Activated effector memory CD4-positive, alpha-beta T cell treated with Interleukin-2 at 50 U/mL for 16 hours (primary cell): ENCODE data around the gene LRRC74A.

Experiments used
- DNase-seq: peaks from one replicate; pipeline ENCODE4 v3.0.0-alpha.2; 2020

The LRRC74A gene

DNA sequence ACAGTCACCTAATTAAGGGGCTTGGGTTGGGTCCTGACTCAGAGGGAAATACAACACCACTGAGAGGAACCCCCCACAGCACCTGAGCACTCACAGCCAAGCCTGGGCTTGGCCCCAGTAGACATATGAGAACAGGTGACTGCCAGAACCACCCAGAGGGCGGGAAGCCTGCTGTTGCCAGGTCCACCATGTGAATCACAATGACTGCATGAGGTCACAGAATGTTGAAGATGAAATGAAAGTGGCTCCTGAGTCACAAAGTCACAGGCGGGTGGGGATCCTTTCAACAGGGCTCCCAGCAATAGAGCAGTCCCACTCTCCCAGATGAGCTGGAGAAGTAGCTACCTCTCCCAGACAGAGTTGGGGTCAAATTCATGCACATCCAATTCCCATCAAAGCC is at the start of gene LRRC74A:
Gene LRRC74A (plus strand): TSS at position 287 of the 400 bp plus-strand sequence. CDS start 290 bp downstream, outside the sequence.
- DNase-seq: no peak

DNA sequence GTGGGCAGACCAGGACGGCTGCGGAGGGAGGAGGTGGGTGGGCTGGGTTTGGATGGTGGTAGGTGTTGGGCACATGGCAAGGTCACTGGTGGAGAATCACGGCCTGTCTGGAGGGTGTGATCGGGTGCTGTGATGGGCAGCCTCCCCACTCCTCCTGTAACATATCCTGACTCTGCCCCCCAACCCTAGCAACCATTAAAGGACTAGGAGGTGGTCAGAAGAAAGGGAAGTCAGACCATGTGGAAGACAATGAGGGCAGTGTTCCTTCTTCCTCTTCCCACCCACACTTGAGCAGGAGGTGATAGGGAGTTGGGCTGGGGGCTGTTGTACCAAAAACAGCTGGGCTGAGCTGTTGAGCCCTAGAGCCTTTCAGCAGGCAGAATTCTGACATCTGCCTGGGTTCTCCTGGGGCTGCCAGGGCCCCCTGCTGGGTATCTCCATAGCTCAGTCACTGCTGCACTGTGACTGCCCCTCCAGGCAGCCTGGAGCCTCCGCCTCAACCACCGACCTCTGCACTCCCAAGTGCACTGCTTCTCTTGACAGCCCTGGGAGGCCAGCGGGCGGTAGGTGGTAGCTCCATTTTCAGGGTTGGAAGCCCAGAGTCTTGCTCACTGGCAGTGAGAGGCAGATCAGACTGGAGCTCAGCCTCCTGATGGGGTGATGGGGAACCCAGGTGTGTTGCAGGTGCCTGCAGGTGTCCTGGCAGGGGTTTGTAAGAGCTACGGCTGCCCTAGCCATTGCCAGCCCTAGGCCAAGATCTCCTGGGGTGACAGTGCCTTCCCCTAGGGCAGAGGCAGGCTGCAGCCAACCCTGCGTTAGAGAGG is 49.6 kb upstream of the LRRC74A start:
- no peak for DNase-seq

DNA sequence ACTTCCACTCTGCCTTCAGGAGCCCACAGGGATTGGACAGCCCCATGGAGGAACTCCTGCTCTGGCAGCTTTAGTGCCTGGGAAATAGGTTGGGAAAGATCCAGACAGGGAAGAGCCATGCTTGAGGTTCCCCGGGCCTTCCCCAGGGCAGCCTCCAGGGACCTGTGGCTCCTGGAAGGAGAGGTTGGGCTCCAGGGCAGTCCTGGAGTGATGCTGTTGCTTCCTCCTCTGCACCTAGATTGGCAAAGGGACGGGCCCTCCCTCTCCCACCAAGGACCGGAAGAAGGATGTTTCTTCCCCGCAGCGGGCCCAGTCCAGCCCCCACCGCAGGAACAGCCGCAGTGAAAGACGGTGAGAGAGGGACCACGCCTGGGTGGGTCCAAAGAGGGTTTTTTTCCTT is 48.5 kb upstream of the LRRC74A start:
- DNase-seq: no peak

DNA sequence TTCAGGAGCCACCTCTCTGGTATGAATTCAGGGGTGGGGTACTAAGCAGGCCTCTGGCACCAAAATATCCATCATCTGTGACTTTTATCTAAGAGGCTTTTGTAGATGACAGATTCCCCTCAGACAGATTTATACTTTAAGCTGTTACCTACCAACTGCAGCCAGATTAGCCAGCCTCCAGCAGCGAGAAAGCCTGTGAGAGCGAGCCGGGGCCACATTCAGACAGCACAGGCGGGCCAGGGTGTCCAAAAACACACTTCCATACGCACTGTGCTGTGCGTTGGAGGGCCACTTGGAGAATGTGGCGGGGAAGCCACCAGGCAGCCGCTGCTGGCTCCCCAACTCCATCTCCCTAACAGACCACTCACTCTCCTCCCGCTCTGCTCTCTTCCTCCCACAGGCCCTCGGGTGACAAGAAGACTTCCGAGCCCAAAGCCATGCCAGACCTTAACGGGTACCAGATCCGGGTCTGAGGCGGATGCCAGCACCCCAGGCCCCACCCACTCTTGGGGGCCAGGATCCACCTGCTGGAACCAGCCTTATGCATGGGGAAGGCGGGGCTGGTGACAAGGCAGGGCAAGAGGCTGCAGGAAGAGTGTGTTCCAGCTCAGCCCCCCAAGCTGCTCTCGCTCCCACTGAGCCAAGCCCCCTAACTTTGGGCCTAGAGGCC is 47.5 kb upstream of the LRRC74A start:
- no peak for DNase-seq

DNA sequence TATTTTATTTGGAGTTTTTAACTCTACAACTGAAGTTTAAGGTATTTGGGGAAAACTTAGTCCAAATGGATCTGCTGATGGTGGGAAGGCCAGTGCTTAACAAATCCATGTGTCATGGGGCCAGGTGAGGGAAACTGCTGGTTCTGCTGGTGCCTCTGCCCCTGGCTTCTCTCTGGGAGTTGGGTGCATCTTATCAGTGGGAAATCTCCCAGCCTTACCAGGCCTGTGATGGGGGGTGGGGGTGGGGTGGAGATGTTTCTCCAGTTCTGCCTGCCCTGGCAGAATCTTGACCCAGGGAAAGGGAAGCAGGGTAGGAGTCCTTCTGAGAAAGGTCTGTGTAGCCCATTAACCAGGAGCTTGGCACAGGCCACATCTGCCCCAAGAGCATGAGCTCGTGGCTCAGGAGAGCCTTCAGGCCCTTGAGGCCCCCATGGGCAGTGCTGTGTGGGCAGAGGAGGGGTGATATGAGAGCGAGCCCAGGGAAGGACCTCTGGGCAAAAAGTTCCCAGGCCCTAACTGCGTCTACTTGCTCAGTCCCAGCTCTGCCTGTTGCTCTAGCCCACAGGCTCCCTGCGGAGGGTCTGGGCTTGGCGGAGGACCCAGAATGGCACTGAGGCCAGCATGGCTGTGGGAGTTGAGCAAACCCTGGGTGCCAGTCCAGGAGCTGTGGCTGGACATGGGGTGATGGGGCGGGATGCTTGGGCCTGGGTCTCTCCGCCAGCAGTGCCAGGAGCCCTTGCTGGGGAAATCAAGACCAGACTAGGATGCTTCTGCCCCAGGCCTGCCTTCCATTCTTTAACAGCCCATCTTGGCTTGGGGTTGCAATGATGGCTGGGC is 46.8 kb upstream of the LRRC74A start:
- DNase-seq: no peak

DNA sequence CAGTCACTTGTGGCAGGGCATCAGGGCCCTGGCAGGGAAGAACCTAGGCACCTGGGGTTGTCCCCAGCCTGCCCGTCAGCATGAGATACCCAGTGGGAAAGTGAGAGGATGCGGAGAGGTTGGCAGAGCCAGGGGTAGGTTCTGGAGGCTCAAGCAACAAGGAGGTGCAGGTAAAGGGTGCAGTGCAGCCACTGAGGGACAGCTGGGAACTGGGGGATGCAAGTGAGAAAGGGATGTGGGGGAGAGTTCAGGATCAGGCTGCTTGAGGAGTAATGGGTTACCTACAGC is 46.2 kb upstream of the LRRC74A start:
- no peak for DNase-seq

DNA sequence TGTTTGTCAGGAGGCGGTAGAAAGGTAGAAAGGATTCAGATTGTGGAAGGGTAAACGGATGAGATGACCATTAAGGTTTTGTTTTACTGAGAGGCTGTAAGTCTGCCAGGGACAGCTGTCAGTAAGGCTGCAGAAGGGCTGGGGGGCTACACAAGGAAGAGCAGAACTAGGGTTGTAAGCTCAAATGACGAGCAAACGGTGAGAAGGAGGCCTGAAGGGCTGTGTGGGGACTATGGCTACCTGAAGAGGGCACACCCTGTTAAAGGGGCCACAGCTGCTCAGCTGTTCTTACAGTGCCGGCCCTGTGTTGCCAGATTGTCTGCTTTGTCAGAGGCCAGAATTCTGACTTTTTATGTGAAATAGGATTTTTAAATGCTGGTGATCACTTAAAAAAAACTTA is 45.8 kb upstream of the LRRC74A start:
- DNase-seq: no peak

DNA sequence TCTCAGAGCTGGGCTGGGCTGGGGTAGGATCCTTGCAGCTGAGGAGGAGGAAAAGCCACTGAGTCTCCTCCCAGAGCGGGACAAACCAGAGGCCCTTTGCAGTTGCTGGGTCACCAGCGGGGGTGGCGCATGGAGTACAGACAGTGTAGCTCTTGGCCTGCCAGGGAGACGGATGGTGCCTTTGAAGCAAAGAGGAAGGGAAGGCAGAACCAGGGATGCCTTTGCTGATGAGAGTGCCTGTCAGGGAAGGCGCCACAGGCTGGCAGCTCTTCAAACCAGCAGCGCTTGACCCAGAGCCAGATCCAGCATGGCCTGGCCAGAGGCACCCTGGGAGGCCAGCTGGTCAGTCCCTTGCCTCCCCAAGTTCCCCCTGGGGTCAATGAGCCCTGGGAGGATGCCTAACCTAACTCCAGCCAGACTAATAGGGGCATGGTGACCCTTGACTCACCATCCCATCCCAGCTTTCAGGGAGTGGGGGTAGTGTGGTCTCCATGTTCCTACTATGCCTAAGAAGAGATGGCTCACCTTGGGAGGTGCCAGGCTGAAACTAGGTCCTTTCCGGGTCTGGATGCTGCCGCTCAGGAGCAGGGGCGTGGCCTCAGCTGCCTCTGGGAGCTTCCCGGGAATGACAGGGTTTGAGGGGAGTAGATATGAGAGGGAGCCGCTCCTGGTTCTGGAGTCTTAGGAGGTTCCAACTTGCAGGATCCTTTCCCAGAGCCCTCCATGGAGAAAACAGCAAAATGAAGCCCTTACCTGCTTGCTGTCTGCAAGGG is 45.1 kb upstream of the LRRC74A start:
- no peak for DNase-seq

DNA sequence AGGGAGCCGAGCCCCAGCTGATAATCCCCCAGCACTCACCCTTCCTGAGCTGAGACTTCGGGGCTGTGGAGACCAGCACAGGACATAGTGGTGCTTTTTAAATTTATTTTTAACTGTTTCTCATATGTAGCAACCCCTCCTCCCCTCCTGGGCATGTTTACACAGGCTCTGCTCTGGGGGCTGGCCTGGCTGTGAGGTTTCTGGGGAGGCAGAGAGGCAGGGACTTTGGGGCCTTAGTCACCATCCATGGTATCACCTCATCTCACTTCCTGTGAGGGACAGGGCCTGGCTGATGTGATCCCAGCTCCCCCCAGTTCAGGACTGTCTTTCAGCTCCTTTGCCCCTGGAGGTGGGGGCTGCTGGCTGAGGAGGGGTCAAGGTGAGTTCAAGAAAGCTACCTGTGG is 44.6 kb upstream of the LRRC74A start:
- DNase-seq: no peak

DNA sequence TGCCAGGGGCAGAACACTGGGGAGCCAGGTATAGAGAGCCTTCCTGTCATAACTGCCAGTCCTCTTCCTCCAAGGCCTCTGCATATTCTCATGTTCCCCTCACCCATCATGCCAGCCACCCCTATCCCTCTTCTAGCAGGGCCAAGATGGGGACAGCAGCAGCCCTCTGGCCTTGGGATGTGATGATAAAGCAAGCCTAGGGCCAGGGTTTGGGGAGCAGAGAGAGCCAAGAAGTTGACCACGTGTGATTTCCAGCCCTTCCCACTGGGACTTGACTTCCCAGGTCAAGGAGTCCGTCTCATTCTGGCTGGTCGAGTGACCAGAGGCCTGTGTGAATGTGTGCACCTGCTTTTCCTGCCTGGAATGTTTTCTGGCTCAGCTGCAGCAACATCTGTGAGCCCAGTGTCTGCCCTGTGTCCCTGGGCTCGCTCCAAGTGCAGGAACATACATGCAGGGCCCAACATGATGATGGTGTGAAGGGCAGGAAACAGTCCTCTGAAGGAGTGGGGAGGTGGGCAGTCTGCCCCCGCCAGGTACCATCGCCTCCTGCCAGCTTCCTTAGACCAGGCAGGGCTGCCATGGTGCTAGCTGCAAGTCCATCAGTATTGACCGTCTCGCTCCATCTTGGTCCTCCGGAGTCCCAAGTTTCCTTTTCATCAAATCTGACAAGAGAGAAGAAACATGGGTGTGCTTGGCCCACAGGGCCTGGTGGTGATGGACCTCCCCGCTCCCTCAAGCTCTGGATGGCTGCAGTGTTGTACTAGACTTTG is 43.9 kb upstream of the LRRC74A start:
- DNase-seq: no peak

DNA sequence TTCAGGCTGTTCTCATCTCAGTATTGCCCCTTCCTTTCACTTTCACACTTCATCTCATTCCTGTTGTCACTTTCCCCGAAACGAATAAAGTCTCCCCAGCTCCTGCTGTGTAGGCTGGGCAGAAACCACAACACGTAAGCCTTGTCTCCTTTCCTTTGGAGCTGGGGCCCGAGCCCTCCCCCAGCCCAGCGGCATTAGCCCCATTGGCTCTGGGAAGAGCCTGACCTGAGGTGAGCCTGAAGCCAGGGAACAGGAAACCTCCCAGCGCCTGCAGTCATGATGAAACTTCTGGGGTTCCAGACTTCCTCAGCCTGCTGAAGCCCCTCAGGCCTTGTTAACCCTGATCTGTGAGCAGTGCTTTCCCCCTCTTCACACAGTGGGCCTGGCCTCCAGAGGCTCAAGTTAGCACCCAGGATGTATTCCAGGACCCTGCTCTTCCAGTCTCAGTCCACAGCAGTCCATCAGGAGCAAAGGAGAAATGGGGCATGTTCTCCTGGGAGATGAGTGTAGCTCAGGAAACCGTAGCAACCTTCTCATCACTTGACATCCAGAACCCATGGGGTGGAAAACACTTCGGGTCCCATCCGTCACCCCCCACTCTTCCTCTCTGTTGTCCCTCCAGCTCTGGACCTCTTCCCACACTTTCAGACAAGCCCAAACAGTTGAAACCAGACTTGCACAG is 43.2 kb upstream of the LRRC74A start:
- no peak for DNase-seq

DNA sequence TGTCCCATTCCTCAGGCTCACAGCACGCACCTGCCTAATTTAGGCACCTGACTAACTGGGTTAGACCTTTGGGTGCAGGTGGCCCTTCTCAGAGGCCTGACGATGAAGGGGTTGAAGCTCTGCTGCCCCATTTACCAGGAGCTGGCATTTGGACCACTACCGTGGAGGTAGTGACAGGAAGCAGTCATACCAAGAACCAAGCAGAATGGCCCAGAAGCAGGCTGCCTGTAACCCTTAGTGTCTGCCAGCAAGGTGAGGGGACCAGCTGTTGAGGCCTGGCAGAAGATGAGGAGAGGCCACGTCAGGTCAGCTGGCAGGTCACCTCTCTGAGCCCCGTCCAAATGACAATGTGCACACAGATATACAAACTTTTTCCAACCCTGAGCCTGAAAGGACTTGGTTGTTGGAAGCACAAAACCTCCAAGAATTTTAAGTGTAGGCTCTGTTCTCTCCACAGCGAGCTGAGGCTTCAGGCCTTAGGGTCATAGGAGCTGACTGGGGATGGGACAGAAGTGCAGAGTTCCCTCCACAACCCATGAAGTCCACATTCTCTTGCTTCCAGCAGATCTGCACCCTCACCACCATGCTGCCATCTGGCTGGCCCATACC is 41.8 kb upstream of the LRRC74A start:
- no peak for DNase-seq

DNA sequence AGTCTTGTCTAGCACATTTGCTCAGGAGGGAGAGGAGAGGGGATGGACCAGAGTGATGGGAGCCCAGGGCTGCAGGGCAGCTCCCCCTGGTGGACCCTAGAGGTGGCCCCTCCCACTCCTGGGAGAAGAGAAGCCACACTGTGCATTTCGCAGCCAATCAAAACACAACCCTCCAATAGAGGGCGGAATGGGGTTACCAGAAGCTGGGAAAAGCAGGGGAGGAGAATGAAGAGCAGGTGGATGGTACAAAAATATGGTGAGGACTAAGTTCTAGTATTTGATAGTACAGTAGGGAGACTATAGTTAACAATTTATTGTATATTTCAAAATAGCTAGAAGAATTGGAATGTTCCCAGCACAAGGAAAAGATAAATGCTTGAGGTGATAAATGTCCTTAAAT is 41.3 kb upstream of the LRRC74A start:
- peak; percentile 49 for DNase-seq

DNA sequence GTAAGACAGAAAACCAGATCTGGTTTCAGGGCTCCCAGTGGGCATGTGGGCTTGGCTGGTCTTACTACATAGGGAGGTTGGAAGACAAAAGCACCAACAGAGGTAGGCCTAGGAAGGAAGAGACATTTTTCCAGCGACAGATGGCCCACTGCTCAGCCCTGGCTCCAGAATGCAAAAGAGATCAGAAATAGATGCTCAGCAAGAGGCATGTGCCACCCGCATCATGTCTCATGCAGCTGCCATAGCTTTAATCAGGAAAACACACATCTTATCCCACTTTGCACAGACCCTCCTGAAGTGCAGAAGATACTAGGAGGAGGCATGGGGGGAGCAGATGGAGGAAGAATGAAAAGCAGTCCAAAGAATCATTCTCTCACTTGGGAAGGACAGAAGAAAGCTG is 39.6 kb upstream of the LRRC74A start:
- DNase-seq: no peak

DNA sequence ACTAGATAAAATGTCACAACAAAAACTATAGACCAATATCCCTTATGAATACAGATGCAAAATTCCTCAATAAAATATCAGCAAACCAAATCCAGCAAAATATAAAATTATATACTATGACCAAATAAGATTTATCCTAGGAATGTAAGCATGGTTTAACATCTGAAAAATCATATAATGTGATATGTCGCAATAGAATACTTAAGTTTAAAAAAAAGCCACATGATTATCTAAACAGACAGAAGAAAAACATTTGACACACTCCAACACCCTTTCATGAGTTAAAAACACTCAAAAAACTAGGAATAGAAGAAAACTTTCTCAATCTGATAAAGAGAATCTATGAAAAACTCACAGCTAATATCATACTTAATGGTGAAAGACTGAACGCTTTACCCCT is 33.8 kb upstream of the LRRC74A start:
- no peak for DNase-seq

DNA sequence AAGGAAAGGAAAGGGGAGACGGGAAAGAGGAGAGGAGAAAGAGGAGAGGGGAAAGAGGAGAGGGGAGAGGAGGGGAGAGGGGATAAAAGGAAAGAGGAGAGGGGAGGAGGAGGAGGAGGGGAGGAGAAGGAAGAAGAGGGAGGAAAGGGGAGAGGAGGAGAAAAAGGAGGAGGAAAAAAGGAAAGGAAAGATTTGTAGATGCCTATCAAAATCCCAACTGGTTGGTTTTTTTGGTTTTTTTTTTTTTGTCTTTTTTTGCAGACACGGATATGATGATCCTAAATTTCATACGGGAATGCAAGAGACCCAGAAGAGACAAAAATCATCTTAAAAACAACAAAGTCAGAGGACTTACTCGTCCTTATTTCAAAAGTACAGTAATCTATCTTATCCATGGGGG is 32.9 kb upstream of the LRRC74A start:
- no peak for DNase-seq

DNA sequence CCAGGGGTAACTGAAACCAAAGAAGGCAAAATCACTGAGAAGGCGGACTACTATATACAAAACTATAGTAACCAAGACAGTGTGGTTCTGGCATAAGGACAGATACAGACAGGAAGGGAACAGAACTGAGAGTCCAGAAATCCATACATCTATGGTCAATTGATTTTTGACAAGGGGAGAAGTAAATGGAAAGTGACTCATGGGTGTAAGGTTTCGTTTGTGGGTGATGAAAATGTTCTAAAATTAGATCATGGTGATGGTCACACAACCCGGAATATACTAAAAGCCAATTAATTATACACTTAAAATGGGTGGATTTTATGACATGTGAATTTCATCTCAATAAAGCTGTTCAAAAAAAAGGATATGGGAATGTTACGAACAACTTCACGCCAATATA is 32.3 kb upstream of the LRRC74A start:
- DNase-seq: no peak

DNA sequence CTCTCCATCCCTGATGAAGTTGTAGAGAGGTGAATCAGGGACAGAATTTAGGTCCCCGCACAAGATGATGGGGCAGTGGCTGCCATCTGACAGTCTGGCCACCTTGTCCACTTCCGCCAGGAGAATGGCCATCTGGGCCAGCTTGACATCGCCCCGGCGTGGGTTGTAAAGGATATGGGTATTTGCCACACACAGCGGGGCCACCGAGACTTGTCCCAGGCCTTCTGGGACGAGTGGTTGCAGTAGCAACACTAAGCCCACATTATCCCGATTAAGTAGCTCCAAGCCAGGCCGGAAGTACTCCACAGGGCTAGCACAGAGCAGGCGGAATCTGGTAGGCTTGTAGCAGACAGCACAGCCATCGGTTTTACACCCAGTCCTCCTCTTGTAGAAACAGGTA is 19.8 kb upstream of the LRRC74A start:
- DNase-seq: no peak

DNA sequence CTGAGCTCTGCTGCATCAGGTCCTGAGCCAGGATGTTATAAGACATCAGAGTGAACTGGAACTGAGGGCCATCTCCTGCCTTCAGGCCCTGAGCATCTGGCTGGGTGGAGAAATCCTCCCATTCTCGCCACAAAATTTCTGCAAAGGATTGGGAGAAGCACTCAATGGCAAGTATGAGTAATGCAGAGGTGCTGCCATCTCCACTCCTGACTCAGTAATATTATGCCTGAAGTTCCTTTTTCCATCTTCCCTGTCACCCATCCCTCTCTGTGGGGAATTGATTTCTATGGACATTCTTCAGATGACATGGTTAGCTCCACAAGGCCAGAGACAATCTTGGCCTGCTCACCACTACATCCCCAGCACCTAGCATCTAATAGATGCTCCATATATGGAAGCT is 18.2 kb upstream of the LRRC74A start:
- DNase-seq: no peak

DNA sequence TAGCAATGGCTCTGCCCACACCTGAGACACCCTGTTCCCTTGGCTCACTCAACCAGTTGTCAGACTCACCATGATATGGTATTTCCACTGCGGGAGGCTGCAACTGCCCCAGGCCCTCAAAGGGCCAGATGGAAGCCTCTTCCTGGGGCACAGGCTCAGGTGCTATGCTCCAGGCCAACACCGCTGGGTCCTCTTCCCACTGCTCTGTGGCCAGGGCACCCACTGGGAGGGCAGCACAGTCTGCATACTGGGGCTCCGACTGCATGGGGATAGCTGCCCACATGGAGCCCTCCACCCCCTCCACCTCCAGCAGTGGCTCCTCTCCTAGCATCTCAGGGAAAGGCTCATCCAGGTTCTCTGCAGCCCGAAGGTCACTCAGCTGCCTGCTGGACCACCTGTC is 17.2 kb upstream of the LRRC74A start:
- DNase-seq: no peak

DNA sequence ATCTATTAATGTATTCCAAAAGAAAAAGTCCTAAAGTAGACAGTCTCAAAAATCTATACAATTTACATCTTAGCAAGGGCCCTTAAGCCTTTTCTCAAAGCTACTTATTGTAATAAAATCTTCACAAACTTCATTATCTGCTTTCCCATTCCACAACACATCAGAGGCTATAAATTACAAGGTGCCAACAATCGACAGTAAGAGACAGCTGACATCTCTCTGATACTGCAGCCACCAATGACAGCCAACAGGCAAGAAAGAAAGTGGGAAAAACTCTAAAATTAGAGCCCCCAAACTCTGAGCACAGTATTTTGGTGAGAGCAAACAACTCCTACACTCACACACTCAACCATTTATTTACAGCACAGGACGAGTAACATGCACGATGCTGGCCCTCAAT is 15.7 kb upstream of the LRRC74A start:
- DNase-seq: no peak
